ENCODE measurements around the gene SPATA13. TPM values are rescaled to one million over a fixed set of nuclear protein-coding genes. Genes with fewer than 3 reads are reported as not detected.

Gene SPATA13
- polyA plus RNA-seq, 4 donors = 4.0 to 65.8 (median 56.8) TPM

DNA sequence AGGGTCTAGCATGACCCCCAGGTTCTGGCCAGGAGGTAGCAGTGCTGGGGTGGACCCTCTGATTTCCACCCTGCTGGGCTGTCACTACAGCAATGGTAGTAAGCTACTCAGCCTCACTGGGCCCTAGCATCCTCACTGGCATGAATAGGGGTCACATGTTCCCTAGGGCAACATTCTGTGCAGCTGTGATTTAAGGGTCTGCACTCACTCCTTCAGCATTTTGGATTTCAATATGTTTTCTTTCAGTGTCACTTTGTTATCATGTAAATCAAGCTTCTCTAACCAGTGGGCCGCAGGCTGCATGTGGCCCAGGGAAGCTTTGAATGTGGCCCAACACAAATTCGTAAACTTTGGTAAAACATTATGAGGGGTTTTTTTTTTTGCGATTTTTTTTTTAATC is 57.8 kb downstream of the SPATA13 start:
- no peak for DNase-seq (ENCODE audit: low read depth in 4 of 4, low spot score in 3 of 4)

DNA sequence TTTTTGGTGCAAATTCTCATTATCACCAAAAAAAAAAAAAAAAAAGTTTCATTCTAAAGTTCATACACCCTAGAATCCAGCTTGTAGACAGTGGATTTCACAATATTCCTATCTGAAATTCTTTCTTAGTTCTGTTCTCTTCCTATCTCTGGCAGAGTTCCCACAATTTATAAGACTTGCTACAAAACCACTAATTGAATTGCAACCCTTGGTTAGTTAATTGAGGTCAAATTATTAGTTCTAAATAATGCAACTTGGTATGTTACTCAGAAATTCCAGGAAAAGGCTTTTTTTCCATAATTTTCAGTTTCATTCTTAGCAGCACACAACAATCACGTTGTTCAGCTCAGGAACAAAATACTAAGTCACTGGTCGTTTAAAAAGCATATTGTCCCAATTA is 58.5 kb downstream of the SPATA13 start:
- no peak for DNase-seq (ENCODE audit: low read depth in 4 of 4, low spot score in 3 of 4)

DNA sequence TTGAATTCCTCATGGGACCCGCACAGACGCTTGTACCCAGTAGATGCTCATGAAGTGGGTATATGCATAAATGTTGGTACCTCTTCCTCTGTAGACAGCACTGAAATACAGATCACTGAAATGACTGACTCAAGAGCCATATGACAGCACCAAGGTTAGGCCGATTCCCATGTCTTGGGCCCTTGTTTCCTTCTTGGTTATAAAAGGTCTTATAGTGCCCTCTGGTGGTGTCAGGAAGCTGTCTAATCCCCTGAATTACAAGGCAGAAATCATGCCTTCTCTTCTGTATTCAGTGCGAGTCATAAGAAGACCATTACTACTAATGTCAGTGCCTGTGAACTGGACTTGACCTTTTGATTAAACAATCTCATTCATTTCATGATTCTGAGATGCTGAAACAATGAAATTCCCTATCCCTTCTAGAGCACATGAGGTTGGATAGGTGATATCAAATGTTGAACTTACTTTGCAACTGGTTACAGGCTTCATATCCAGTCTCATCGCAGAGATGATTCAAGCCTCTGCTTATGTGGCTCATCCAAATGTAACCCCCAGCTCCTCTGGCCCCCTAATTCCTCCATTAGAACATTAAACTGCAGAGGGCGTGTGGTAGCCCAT is 59.7 kb downstream of the SPATA13 start:
- DNase-seq (ENCODE audit: low read depth in 4 of 4, low spot score in 3 of 4) = peak; percentile 53 to 62 (median 60)

DNA sequence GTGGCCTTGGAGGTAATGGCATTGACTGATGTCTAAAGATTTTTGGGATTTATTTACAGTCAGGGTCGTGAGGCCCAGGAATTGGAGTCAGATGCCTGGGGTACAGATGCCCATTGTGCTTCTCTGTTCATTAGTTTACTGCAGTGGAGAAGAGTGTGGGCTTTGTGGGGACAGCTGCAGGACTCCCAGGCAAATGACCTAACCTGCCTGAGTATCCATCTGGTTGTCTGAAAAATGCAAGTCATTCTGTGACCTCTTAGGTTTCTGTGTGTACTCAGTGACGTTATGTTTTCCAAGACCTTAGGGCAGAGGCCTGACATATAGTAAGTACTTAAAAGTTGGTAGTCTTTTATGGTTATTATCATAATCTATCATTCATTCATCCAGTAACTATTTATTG is 60.5 kb downstream of the SPATA13 start:
- DNase-seq (ENCODE audit: low read depth in 4 of 4, low spot score in 3 of 4) = no peak

DNA sequence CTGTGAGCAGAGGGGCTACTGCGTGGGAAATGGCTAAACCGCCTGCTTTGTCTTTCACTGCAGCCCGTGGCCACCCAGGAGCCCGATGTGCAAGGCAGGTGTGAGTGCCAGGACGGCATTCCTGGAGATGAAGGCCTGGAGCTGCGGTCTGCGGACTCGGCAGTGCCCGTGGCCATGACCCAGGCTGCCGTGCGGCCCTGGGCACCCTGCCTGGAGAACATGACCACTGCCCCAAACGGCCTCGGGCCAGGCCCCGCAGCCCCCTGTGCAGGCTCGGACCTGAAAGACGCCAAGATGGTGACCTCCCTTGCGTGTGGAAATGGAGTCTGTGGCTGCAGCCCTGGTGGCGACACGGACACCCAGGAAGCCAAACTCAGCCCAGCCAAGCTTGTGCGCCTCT is 62.2 kb downstream of the SPATA13 start:
- DNase-seq (ENCODE audit: low read depth in 4 of 4, low spot score in 3 of 4) = no peak

DNA sequence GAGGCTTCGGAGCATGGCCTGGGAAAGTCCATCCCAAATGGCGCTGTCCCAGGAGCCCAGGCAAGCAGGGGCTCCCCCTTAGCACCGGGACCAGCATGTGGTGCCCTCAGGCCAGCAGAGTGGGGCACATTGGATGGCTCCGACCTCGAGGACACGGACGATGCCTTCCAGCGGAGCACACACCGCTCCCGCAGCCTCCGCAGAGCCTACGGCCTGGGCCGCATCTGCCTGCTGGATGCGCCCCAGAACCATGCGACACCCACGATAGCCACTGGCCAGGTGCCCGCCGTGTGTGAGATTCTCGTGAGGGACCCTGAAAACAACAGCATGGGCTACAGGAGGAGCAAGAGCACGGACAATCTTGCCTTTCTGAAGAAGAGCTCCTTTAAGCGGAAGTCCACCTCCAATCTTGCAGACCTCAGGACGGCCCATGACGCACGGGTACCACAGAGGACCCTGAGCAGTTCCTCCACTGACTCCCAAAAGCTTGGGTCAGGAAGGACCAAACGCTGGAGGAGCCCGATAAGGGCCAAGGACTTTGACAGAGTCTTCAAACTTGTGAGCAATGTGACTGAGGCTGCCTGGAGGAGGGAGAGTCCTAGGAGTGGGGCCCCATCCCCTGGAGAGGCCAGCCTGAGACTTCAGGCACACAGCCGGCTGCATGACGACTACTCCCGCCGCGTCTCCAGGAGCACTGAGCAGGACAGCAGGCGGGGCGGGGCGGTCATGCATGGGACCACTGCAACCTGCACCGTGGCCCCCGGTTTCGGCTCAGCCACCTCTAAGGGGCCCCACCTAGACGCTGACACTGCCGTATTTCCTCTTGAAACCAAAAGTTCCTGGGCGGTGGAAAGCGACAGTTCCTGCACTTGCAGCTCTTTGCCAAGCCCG is 63.1 kb downstream of the SPATA13 start:
- DNase-seq (ENCODE audit: low read depth in 4 of 4, low spot score in 3 of 4) = no peak

DNA sequence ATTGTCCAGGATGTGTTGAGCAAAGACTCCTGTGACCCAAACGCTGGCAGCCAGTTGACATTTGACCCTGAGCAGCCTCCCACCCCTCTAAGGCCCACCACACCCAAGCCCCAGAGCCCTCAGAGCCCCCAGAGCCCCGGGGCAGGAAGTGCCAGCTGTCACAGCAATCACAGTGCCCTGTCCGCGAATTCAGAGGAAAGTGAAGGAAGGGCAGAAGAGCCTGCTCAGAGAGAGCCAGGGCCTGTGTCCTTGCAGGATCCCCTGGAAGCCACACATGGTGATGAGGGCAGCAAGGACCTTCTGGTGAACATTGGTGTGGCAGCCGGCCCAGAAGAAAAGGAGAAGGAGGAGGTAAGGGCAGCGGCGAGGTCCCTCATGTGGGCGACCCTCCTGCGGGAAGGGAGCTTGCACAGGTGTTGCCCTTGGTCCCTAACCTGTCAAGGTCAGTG is 63.7 kb downstream of the SPATA13 start:
- no peak for DNase-seq (ENCODE audit: low read depth in 4 of 4, low spot score in 3 of 4)

DNA sequence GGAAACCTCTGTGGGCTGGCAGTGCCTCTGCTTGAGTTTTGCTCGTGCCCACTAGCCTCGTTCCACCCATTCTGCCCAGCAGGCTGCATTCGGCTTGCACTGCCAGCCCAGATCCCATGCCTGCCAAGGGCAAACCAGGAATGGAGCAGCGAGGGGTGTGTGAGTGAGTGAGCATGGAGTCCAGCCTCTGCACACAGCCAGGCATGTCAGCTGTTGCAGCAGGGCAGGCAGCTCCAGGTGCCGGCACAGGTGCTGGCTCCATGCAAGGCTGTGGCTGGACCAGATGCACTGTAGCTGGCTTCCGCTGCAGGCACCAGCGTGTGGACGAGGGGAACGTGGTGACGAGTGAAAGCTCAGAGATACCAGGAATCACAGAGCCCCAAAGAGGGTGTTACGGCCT is 64.5 kb downstream of the SPATA13 start:
- no peak for DNase-seq (ENCODE audit: low read depth in 4 of 4, low spot score in 3 of 4)

DNA sequence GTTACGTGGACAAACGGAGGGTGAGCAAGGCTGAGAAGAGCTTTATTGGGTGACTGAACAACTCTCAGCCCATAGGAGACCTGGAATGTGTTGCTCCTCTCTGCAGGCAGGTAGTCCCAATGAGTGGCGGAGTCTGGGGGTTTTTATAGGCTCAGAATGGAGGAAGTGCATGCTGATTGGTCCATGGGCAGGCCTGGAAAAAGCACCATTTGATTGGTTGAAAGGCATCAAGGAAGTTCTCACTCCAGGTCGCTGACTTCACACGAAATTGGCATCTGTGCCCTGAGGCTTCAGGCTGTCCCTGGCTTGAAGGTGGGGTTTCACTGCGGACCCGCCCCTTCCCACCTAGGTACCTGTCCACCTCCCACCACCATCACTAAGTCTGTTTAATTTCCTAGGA is 65.4 kb downstream of the SPATA13 start:
- no peak for DNase-seq (ENCODE audit: low read depth in 4 of 4, low spot score in 3 of 4)

DNA sequence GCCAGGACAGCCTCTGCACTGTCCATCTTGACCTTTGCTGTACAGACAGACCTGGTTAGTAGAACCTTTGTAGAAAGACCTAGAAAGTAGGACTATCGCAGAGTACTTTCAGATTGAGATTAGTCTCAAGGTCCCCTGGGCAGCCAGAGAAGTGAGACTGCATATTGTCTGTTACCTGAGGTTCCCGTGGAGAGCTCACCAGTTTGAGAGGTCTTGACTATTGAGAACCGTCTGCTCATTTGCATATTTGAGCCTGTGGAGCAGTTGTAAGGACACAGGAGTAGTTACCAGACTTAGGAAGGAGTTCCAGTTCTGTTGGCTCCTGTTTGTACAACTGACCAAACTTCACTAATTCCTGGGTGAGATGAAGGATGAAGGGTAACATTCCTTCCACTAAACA is 66.2 kb downstream of the SPATA13 start:
- no peak for DNase-seq (ENCODE audit: low read depth in 4 of 4, low spot score in 3 of 4)

DNA sequence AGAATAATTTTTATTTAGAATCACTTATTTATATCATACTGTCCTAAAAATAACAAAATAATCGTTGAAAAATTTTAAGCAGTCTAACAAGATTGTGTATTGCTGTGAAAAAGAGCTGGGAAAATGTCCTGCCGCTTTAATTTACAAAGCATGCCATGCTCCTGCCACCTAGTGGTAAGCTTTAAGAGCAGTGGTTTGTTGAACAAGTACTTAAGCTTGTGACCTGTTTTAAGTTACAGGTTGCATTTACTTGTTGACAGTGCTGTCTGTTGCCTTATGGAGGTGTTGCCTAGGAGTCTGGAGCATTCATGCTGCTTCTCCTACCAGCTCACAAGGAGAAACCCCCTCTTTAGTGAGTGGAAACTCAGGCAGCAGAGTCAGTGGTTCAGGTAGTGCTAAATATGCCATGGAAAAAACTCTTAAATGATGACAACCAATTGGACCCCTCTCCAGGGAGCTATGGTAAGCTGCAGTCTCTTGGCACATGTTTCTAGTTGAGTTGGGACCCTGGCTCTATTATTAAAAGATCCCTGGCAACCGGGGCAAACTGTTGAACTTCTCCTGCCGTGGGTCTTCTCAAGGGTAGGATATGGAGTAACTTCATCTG is 68.4 kb downstream of the SPATA13 start:
- peak in 1 of 4 donors; percentile 43 for DNase-seq (ENCODE audit: low read depth in 4 of 4, low spot score in 3 of 4)

DNA sequence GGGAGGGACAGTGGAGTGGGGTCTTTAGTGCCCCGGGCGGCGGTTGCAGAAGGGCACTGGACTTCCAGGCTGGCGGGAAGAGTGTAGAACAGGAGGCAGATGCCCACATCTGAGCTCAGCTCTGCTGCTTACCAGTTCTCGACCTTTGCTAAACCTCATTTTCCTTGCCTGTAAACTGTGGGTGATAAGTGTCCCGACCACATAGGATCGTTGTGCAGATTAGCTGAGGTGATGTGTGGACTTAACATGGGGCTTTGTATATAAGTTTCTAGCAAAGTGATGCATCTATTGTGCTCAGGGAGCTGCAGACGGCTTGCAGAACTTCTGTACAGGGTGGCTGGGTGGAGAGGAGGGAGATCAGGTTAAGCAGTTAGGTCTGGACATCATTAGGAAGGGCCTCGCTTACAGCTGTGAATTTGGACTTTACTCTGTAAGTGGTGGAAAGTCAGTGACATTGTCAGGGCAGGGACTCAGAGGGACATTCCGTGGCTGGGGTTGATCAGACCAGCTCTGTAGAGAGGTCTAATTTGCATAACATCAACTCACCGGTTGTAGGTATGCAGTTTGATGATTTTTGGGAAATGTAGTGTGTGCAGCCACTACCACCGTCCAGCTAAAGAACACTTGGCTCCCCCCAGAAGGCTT is 70.0 kb downstream of the SPATA13 start:
- no peak for DNase-seq (ENCODE audit: low read depth in 4 of 4, low spot score in 3 of 4)

DNA sequence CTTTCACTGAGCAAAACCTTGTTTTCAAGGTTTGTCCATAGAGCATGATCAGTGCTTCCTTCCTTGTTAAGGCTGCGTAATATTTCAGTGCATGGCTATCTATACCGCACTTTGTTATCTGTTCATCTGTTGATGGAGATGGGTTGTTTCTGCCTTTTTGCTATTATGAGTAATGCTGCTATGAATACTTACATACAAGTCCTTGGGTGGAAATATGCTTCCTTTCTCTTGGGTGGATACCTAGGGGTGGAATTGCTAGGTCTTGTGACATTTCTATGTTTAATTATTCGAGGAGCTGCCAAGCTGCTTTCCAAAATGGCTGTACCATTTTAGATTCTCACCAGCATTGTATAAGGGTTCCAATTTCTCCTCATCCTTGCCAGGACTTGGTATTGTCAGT is 70.9 kb downstream of the SPATA13 start:
- no peak for DNase-seq (ENCODE audit: low read depth in 4 of 4, low spot score in 3 of 4)

DNA sequence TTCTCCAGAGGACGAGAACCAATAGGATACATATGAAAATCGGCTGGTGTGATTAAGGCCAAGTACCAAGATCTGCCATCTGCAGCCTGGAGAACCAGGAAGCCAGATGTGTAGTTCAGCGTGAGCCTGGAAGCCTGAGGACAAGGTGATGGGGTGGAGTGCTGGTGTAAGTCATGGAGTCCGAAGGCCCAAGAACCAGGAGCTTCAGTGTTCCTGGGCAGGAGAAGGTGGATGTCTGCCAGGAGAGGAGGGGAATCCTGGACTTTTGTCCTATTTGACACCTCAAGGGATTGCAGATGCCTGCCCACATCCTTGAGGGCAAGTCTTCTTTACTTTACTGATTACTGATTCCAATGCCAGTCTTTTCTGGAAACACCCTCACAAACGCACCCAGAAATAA is 71.5 kb downstream of the SPATA13 start:
- DNase-seq (ENCODE audit: low read depth in 4 of 4, low spot score in 3 of 4) = no peak

DNA sequence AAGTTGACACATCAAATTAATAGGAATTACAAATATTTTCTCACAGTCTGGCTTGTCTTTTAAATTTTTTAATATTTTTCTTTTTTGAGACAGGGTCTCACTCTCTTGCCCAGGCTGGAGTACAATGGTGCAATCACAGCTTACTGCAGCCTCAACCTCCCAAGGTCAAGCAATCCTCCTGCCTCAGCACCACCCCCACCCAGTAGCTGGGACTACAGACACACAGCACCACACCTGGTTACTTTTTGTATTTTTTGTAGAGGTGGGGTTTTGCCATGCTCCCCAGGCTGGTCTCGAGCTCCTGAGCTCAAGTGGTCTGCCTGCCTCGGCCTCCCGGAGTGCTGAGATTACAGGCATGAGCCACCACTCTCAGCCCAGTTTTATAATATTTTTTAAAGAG is 72.0 kb downstream of the SPATA13 start:
- DNase-seq (ENCODE audit: low read depth in 4 of 4, low spot score in 3 of 4) = no peak

DNA sequence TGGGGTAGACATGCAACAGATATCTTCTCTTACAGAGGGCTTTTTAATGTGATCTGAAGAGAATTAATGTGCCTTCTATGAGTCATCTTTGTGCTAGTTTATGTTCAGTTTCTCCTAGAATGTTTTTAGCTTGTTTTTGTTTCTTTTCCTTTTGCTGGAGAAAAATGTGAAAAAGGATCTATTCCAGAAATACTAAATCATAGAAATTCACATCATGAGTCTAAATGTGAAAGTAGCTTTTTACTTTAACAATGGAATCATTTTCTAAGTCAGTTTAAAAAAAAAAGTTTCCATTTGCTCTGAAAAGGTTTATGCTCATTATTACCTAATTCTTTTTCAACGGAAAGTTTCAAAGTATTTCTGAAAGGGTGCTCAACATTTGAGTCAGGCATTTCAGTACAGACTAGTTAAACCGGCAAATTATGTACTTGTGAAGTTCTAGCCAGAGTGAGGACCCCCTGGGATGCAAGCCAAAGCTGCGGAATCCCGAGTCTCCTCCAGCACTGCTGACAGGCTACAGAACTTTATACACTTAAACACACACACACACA is 72.9 kb downstream of the SPATA13 start:
- no peak for DNase-seq (ENCODE audit: low read depth in 4 of 4, low spot score in 3 of 4)

DNA sequence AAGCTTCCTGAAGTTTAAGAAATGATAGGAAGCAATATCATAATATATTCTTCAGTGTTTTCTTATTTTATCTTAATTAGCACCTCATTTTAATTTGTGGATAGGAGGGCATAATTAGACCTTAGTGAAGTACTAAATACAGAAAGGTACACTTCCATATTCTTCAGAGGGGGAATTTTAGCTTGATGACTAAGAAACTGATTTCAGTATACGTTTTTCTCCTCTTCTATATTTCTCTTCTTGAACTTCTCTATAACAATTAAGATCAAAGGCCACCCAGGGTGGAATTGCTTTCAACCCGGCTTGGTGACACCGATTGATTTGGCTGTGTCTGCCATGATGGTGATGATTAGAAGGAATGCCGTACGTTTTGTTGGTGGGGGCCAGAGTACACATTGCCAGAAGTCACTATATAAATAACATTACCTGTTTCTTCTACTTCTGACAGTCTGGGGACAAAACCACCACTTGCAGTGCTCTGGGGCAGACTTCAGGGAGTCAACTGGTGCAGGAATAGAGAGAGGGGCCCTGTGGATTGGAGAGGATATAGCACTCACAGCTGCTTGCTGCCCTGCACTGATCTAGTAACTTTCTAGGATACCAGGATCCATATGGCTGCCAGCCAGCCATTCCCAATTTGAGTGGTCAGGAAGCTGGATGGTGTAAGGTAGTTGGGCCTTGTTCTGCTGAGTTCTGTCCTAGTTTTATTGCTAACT is 73.8 kb downstream of the SPATA13 start:
- DNase-seq (ENCODE audit: low read depth in 4 of 4, low spot score in 3 of 4) = no peak

DNA sequence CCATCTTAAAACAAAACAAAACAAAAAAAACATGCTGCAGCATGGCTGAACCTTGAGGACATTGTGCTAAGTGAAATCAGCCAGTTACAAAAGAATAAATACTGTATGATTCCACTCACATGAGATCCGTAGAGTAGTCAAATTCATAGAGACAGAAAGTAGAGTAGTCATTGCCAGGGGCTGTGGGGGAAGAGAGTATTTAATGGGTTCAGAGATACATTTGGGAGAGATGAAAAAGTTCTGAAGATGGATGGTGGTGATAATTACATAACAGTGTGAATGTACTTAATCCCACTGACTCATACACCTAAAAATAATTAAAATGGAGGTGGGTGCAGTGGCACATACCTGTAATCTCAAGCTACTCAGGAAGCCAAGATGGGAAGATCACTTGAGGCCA is 76.8 kb downstream of the SPATA13 start:
- no peak for DNase-seq (ENCODE audit: low read depth in 4 of 4, low spot score in 3 of 4)

DNA sequence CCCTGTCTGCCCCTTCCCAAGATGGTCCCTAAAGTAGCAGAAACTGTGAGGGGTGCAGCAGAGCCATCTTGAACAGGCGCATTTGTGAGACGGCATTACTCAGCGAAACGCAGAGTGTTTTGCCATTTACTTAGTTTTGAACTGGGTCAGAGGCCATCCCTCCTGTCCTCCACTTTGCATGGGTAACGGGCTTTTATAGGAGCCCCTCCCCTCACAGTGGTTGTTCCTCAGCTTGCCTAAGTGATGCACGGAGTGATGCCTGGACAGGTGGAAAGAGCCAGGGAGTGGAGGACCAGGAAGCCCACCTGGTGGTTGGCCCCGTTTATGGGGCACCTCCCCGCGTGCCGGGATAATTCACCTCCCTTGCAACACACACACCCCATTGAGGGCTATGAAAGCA is 80.8 kb downstream of the SPATA13 start:
- no peak for DNase-seq (ENCODE audit: low read depth in 4 of 4, low spot score in 3 of 4)

DNA sequence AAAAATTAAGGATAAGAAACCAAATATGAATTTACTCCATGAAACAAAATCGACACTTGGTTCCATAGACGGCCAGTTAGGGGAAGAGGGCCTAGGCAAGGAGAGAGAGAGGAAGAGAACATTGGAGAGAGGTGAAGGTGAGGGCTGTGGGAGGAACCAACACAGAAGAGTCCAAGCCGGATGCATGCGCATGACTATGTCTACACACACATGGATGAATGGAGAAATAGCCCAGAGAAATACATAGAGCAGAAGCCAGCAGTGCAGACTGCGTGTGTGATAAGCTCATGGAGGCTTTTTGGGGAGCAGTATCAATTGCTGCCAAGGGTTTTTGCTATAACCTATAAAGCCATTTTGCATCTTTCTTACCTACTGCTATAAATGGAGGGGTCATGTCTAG is 81.6 kb downstream of the SPATA13 start:
- DNase-seq (ENCODE audit: low read depth in 4 of 4, low spot score in 3 of 4) = no peak

Measured in left renal pelvis (tissue), 4 donors.